Measurements from ENCODE around the gene AGPS.

GRCh38 chr2:177478029-177478428 lies 85.5 kb downstream of the AGPS start:
- TF ChIP-seq CTCF (IDR thresholded peaks at IDR 0.05) (no peak), POLR2A (IDR thresholded peaks at IDR 0.05; ENCODE audit: low read length) (no peak), REST (IDR thresholded peaks at IDR 0.05) (no peak), BHLHE40 (IDR thresholded peaks at IDR 0.05; ENCODE audit: low read depth, low read length) (no peak), NFE2L2 (conservative IDR thresholded peaks at IDR 0.05; ENCODE audit: low read length) (no peak), JUN (IDR thresholded peaks at IDR 0.05) (no peak), MAX (IDR thresholded peaks at IDR 0.05) (no peak), CHD4 (IDR thresholded peaks at IDR 0.05; ENCODE audit: borderline replicate concordance) (no peak), RAD21 (conservative IDR thresholded peaks at IDR 0.05 in 1 of 2, IDR thresholded peaks at IDR 0.05 in 1 of 2) (no peak), CHD2 (IDR thresholded peaks at IDR 0.05; ENCODE audit: low read length, partially characterized antibody) (no peak)
